Ramos (cell line): ENCODE measurements around the gene INKA2.

Experiments
- in situ Hi-C: fragments of 300-500 bp; cut with MboI; formaldehyde crosslinking; loops from one replicate; pipeline ENCODE4 v1.14.3; 2022; ENCODE audit warnings: low sequenced_read_pairs; ENCODE audit not compliant: unreplicated experiment

INKA2 gene

GRCh38 chr1:111739194-111739924 lies at the start of gene INKA2:
TSS of gene INKA2 (minus strand) at chr1:111739395. CDS start at chr1:111739242, 153 bp downstream.
- in situ Hi-C loops = no loop called here

DNA sequence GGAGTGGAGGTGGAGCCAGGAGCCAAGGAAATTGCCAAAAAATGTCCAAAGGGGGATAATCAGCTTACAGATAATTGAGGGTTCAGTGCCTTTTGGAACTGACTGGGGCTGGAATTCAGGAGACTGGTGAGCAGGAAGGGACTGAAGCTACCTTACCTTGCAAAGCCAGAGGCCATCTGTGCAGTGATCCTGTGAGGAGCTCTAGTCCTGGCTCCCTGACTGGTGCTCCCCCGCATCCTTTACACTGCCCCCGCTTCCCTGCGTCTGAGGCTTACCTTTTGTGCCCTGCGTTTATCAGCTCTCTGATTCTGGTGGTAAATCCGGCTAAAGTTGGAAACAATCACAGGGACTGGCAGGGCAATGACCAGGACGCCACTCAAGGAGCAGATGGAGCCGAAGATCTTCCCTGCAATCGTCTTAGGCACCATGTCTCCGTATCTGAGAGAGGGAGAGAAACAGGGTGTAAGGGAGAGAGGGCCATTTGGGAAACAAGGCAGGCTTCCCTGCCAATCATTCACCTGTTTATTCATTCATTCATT lies 47.5 kb upstream of the INKA2 start:
- in situ Hi-C loops = no loop called here

DNA sequence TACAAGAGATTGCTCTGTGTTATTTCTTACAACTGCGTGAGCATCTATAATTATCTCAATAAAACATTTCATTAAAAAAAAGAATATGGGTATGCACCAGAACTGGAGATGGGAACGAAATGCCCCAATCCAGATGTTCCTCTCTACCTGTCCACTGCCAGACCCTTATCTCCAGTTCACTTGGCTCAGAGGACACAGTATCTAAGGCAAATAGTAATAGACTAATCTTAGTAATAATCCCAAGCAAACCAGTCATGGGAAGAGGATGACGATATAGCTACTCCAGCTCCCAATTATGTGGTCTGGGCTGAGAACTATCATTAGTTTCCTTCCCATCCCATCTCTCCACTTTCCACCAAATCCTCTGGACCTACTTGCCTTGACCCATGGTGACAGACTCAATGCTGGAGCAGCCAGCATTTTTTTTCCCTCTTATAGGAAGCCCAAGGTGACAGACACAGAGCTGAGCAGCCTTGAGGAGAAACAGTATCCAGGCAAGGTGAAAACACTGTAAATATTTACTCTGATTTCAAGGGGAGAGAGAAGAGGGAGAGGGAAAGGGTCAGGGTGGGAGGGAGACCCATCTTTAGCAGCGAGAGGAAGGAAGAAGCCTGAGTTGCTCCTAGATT lies 45.2 kb upstream of the INKA2 start:
- in situ Hi-C loops = no loop called here

GRCh38 chr1:111779546-111779945 lies 40.4 kb upstream of the INKA2 start:
- in situ Hi-C loops = no loop called here

DNA sequence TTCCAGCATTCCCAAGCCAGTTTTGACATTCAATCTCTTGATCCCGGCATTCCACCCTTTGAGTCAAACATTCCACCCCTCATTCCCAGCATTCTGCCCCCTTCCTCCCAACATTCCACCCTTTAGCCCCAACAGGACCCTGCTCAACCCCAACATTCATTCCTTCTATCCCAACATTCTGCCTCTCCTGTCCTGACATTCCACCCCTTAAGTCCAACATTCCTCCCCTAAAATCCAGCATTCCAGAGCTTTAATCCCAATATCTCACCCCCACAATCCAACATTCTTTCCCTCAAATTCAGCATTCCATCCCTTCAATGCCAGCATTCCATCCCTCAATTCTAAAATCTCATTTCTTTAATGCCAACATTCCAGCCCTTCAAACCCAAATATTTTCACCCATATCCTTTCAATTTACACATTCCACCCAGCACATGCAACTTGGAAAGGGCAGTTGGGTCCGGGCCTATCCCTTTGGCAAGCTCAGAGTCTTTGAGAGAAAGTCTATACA lies 39.4 kb upstream of the INKA2 start:
- in situ Hi-C loops = no loop called here

- in situ Hi-C loops = no loop called here
Observed at GRCh38 chr1:111778066-111778465, 38.9 kb upstream of the INKA2 start.

DNA sequence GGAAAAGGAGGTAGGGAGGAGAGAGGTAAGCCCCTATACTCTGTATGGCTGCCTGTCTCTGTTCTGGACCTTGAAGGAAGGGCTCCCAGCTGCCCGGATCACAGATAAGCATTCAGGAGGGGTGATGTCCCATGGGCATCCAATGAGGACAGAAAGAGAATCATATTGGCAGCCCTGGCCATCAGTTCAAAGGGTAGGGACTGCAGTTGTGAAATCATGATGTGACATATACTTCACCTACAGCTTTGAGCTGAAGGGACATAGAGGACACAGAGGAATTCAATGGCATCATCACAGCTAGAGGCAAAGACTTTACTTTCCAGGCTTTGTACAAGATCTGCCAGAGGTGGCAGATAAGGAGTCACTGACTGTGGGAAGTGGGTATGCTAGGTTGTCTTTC lies 38.1 kb upstream of the INKA2 start:
- in situ Hi-C loops = no loop called here

DNA sequence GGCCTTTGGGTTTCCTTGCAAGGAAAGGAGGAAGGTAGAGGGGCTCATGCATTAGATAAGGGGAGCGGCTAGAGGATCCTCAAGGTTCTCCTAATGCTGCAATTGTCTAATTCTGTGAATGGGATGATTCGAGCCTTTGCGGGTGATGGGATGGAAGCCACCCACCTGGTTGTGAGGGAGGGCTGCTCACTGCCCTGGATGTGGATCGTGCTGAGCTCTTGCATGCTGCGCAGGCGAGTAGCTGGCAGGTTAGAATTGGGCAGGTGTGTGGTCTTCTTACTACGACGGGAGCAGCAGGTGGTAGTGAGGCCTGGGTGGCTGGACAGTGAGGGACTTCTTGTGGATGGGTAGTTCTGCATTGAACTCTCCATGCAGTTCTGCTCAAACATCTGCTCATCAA lies 37.7 kb upstream of the INKA2 start:
- in situ Hi-C loops = no loop called here

- in situ Hi-C loops = no loop called here
Observed at GRCh38 chr1:111776391-111776790, 37.2 kb upstream of the INKA2 start.

GRCh38 chr1:111775966-111776365 lies 36.8 kb upstream of the INKA2 start:
- in situ Hi-C loops = no loop called here

DNA sequence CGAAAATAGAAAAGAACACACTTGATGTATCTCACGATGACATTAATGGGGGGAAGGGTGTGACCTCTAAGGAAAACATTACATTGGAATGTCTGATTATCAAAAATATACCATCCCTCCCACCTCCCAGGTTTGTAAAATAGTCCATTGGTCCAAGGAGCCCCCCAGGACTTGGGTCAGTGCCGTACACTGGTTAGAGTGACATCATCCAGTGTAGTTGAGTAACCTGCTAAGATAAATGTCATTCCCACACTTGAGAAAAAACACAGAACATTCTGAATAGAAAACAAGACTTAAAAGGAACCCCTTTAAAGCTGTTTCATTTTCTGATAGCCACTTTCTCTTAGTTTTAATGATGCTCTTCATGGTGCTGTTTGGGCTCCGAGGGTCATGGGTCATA lies 31.7 kb upstream of the INKA2 start:
- in situ Hi-C loops = no loop called here

DNA sequence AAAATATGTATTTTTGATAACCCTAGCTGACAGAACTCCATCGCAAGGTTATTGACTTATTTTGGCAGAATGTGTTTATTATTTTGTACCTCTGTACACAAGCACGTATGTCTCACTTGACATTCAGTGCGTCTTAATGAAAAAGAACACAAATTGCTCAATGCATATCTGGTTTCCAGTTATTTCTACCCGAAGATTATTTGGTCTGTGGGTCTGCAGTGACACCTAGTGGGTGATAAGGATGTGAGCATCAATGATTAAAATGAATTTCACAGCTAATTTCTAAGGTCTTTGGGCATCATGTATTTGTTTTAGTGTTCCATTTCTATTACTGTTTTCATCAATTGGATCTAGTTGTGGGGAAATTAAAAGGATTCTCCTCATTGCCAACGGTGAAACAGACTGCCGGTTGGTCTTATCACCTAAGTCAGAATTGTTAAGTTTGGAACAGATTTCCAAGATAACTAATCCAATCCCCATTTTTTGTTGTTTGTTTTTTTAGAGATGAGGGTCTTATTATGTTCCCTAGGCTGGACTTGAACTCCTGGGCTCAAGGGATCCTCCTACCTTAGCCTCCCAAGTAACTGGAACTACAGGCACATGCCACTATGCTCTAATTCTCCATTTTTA lies 30.4 kb upstream of the INKA2 start:
- in situ Hi-C loops = no loop called here

DNA sequence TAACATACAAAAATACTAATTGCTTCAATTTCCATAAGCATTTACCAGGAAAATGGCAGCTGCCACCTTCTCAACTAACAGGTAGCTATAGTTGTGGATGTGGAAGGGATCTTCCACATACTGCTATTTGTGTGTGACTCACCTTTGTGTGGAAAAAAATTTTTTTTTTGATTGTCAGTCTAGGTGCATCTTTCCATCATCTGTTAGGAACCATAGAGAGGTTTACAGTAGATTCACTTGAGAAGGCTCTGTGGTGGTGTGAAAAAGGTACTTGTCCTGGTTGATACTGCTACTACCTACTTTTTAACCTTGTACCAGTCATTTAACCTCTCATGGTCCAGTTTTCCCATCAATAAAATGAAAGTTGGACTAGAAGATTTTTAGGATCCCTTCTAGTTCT lies 29.4 kb upstream of the INKA2 start:
- in situ Hi-C loops = no loop called here

DNA sequence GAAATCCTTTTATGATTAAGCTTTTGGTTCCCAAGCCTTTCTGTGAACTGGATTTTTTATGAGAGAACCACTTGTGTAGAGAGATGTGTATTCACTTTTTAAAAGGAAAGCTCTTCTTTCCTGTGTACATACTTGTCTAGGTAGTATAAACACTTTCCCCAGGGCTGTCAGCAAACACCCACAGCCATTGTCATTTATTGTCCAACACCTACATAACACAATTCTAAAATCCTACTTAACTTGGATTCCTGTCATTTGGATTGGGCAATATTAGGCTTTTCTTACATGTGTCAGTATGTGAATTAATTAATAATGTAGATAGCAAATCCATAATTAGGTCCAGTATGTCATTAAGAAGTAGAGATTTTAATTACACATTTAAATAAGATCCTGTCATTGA lies 28.8 kb upstream of the INKA2 start:
- in situ Hi-C loops = no loop called here

DNA sequence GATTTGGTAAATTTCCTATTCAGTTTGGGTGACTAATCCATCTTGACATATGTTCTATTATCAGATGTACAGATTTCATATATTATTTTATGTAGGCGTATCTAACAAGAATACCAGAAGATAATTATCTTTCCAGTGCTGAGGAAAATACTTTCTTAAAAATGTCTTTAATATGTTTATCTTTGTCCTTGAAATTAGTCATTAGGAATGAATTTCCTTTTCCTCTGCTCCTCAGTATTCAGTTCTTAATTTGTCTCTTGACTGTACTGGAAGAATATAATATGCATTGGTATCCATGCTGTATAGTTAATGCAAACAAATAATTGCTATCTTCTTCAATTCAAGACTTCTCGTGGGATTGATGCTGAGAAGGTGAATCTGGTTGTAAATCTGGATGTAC lies 23.1 kb upstream of the INKA2 start:
- in situ Hi-C loops = no loop called here

DNA sequence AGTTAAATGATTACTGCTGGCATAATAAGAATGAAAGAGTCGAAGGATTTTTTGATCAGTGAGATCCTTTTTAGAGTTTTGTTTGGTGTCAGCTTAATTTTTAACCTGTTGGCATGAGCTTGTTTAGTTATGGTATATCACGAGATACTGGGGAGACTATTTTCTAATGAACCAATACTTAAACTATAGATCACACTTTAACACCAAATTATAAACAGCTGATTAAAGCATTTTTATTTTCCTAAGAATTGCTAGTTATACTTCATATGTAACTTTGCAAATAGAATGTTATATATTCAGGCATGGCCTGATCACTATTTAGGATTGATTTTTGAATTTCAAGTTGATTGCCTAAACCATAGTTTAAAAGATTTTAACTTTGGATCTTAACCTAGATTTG lies 22.5 kb upstream of the INKA2 start:
- in situ Hi-C loops = no loop called here

DNA sequence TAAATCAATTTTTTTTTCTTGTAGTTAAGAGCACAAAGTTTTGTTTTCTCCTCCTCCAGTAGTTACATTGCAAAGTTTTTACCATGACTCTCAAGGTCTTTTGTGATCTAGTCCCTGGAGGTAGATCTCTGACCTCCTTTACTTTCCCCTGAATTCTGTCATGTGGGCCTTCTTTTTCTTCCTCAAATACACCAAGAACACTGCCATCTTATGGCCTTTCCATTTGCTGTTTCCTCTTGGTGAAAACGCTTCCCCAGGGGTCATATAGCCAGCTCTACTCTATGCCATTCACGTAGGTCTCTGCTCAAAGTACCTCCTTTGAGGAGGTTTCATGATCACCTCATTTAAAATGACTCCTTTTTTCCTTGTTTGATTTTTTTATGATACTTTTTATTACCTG lies 19.2 kb upstream of the INKA2 start:
- in situ Hi-C loops = loop anchor here (10.0 kb wide), 1 partner anchor 534 kb away; the partner anchor contains the start of gene CHI3L2

DNA sequence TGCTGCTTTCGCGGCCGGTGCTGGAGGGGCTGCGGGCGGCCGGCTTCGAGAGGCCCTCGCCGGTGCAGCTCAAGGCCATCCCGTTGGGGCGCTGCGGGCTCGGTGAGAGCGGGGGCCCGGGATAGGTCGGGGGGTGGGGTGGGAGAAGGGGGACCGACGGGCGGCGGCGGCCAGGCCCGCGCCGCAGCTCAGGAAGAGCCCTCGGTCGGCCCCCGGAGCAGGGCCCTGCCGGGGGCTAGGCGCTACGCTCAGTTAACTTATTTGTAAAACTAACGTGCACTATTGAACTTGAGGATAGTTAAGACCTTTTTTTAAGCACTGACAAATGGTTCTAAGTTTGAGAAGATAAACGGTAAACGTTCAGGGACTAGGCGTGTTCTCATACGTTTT lies 16.9 kb upstream of the INKA2 start:
- in situ Hi-C loops = loop anchor here (10.0 kb wide), 1 partner anchor 531 kb away; the partner anchor contains the start of gene CHI3L2

GRCh38 chr1:111755331-111756123 lies 16.3 kb upstream of the INKA2 start, which contains the start of gene DDX20:
TSS of gene DDX20 (plus strand) at chr1:111755901. CDS start at chr1:111755925, 24 bp downstream.
- in situ Hi-C loops = loop anchor here (10.0 kb wide), 1 partner anchor 531 kb away; the partner anchor contains the start of gene CHI3L2

- in situ Hi-C loops = loop anchor here (5.0 to 10.0 kb wide), 2 partner anchors 248 to 530 kb away; partner anchors contain the start of gene CHI3L2
Observed at GRCh38 chr1:111754984-111755330, 15.8 kb upstream of the INKA2 start.
